SK-N-MC (cell line): ENCODE results near the gene LEMD1.

Experiments
- EZH2 ChIP-seq: fragments of 200-600 bp; sonication (generic); IDR thresholded peaks from one replicate; pipeline ENCODE4 v1.6.1; 2017; ENCODE audit warnings: antibody characterized with exemption
- FOXP2 ChIP-seq: optimal IDR thresholded peaks from 2 replicates; pipeline ENCODE3; 2011; ENCODE audit warnings: mild to moderate bottlenecking, moderate library complexity; ENCODE audit not compliant: insufficient read depth; ENCODE audit errors: extremely low read length, control extremely low read depth
- POLR2AphosphoS5 ChIP-seq: IDR thresholded peaks from 2 replicates; pipeline ENCODE4 v1.6.1; 2012; ENCODE audit warnings: mild to moderate bottlenecking, low read depth, low read length, borderline replicate concordance

- TF ChIP-seq EZH2 (no peak), POLR2AphosphoS5 (no peak), FOXP2 (no peak)
Observed at GRCh38 chr1:205449254-205449749, 27.4 kb upstream of the LEMD1 start.
